ENCODE results near the gene RNF103.
"Not testable (repeated sequence)": the region's sequence is repeated elsewhere in the genome, so short reads cannot be mapped to it uniquely, and the experiment has no call there.

RNF103 gene

GRCh38 chr2:86623494-86624266 is at the start of gene RNF103:
Gene RNF103 (minus strand): TSS chr2:86623865. CDS start chr2:86622886, 979 bp downstream.
- DNase-seq (ENCODE audit: low spot score), result peak; percentile 92

GRCh38 chr2:86673011-86673410 is 49.3 kb upstream of the RNF103 start:
- DNase-seq (ENCODE audit: low spot score), result no peak

GRCh38 chr2:86672027-86672545 is 48.4 kb upstream of the RNF103 start:
- no peak for DNase-seq (ENCODE audit: low spot score)

- no peak for DNase-seq (ENCODE audit: low spot score)
Observed at GRCh38 chr2:86671337-86671981, 47.8 kb upstream of the RNF103 start.

GRCh38 chr2:86669323-86669722 is 45.7 kb upstream of the RNF103 start:
- not testable (repeated sequence) for DNase-seq (ENCODE audit: low spot score)

- no peak for DNase-seq (ENCODE audit: low spot score)
Observed at GRCh38 chr2:86661333-86661732, 37.7 kb upstream of the RNF103 start.

- no peak for DNase-seq (ENCODE audit: low spot score)
Observed at GRCh38 chr2:86650188-86650587, 26.5 kb upstream of the RNF103 start.

GRCh38 chr2:86649119-86649947 is 25.7 kb upstream of the RNF103 start:
- DNase-seq (ENCODE audit: low spot score), result peak; percentile 27

GRCh38 chr2:86648681-86649080 is 25.0 kb upstream of the RNF103 start:
- DNase-seq (ENCODE audit: low spot score), result no peak

GRCh38 chr2:86646865-86647264 is 23.2 kb upstream of the RNF103 start:
- no peak for DNase-seq (ENCODE audit: low spot score)

- DNase-seq (ENCODE audit: low spot score), result no peak
Observed at GRCh38 chr2:86646329-86646728, 22.7 kb upstream of the RNF103 start.

- no peak for DNase-seq (ENCODE audit: low spot score)
Observed at GRCh38 chr2:86645752-86646151, 22.1 kb upstream of the RNF103 start.

- no peak for DNase-seq (ENCODE audit: low spot score)
Observed at GRCh38 chr2:86638712-86639111, 15.0 kb upstream of the RNF103 start.

GRCh38 chr2:86636842-86637241 is 13.2 kb upstream of the RNF103 start:
- DNase-seq (ENCODE audit: low spot score), result no peak

- DNase-seq (ENCODE audit: low spot score), result no peak
Observed at GRCh38 chr2:86634352-86634751, 10.7 kb upstream of the RNF103 start.

- DNase-seq (ENCODE audit: low spot score), result no peak
Observed at GRCh38 chr2:86633155-86633651, 9.5 kb upstream of the RNF103 start.

GRCh38 chr2:86632672-86633071 is 9.0 kb upstream of the RNF103 start:
- no peak for DNase-seq (ENCODE audit: low spot score)

- no peak for DNase-seq (ENCODE audit: low spot score)
Observed at GRCh38 chr2:86631846-86632485, 8.3 kb upstream of the RNF103 start.

GRCh38 chr2:86628091-86628522 is 4.4 kb upstream of the RNF103 start:
- DNase-seq (ENCODE audit: low spot score), result peak; percentile 59

- DNase-seq (ENCODE audit: low spot score), result no peak
Observed at GRCh38 chr2:86627550-86627949, 3.9 kb upstream of the RNF103 start.

GRCh38 chr2:86625096-86625495 is 1.4 kb upstream of the RNF103 start:
- no peak for DNase-seq (ENCODE audit: low spot score)

GRCh38 chr2:86624267-86624547 is 542 bp upstream of the RNF103 start:
- no peak for DNase-seq (ENCODE audit: low spot score)
